Measurements from ENCODE around the gene TRPT1.

Gene TRPT1

GRCh38 chr11:64244107-64244506 is 18.1 kb upstream of the TRPT1 start:
- no peak for DNase-seq

DNA sequence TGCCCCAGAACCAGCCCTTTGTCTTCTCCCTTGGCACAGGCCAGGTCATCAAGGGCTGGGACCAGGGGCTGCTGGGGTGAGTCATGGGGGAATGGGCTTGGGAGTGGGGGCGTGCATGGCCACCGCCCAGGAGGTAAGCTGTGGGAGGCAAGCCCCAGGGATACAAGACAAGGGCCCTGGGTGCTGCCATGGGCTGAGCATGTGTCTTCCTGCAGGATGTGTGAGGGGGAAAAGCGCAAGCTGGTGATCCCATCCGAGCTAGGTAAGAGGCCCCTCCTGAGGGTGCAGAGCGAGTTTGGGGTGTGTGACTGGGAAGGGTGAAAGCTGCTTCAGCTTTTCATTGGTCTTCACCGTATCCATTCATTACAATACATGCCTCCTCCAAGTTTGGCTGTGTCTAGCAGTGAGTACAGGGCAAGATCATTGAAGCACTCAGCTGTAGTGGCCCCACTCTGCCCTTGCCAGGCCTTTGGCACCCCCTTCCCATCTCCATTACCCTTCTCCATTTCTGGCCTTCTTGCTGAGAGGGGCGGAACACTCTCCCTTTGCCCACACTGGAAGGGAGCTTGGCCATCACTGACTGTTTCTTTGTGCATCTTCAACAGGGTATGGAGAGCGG is 17.4 kb upstream of the TRPT1 start:
- DNase-seq, result no peak

GRCh38 chr11:64241491-64242374 is 15.7 kb upstream of the TRPT1 start:
- DNase-seq, result peak; percentile 59

GRCh38 chr11:64241241-64241490 is 15.2 kb upstream of the TRPT1 start:
- peak; percentile 99 for DNase-seq

- peak; percentile 96 for DNase-seq
Observed at GRCh38 chr11:64240435-64241240, 14.7 kb upstream of the TRPT1 start, which contains the start of gene FKBP2. TSS of gene FKBP2 (plus strand) at chr11:64241095. CDS start at chr11:64242388, 1,293 bp downstream.

DNA sequence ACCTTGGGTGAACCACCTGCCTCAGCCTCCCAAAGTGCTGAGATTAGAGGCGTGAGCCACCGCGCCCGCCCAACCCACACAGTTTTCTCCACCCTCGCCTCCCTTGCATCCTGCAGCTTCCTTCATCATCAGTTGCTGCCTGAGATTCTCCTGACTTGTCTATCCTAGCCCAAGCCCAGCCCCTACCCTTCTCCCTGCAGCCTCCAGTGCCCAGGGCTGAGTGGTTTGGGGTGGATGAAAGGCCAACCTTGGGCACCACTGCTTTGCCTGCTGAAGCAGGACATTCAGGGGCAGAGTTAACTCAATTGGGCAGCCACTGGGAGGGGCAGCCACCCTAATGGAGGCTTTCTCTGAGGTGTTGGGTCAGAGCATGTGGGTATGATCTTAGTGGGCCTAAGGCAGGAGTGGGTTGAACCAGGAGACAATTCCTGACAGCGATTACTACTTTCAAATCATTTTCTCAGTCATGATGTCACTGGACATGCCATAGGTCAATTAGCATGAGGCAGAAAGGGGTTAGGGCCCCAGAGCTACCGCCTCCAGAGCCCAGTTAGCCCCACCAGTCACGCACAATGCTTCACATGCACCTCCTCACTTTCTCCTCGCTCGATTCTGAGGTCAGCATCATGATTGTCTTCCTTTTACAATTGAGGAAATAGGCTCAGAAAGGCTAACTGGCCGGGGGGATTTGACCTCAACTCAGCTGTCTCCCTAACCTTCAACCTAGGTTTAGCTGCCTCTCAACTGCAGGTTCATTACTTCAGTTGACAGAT is 13.9 kb upstream of the TRPT1 start:
- no peak for DNase-seq

GRCh38 chr11:64238999-64239398 is 13.0 kb upstream of the TRPT1 start:
- DNase-seq, result no peak

DNA sequence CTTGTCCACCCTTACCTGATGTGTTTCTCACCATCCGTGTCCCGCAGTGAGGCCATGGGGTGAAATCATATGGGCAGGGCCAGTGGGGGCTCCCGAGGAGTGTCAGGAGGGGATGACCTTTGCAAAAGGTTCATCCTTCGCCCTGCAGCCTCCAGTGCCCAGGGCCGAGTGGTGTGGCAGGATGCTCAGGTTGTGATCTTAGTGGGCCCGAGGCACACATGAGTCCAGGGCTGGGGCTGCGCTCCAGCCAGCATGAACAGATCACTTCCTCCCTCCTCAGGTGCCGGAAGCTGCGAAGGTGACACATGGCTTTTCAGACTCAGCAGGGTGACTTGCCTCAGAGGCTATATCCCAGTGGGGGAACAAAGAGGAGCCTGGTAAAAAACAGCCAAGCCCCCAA is 12.1 kb upstream of the TRPT1 start:
- DNase-seq, result no peak

- no peak for DNase-seq
Observed at GRCh38 chr11:64237484-64237951, 11.5 kb upstream of the TRPT1 start.

- no peak for DNase-seq
Observed at GRCh38 chr11:64235437-64236161, 9.6 kb upstream of the TRPT1 start.

DNA sequence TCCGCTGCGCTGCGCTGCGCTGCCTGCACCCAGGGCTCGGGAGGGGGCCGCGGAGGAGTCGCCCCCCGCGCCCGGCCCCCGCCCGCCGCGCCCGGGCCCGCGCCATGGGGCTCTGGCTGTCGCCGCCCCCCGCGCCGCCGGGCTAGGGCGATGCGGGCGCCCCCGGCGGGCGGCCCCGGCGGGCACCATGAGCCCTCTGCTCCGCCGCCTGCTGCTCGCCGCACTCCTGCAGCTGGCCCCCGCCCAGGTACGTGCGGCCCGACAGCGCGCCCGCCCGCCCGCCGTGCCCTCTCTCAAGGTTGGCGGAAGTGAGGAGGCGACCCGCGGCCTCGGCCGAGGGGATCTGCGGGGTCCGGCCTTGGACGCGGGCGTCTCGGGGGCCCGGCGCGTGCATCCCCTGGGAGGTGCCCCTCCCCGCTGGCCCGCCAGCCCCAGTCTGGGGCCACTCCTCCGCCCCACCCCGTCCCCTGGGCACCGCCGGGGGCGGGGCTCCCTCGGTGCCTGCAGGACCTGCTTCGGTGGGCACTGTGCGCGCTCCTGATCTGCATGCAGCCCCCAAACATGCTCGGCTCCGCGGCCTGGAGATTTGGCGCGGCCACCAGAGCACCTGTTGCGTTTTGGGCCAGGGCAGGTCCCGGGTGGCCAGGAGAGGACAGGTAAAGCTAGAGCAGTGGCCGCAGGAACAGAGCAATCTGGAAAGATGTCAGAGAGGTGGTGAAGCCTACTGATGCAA is 8.8 kb upstream of the TRPT1 start:
- DNase-seq, result peak; percentile 21

DNA sequence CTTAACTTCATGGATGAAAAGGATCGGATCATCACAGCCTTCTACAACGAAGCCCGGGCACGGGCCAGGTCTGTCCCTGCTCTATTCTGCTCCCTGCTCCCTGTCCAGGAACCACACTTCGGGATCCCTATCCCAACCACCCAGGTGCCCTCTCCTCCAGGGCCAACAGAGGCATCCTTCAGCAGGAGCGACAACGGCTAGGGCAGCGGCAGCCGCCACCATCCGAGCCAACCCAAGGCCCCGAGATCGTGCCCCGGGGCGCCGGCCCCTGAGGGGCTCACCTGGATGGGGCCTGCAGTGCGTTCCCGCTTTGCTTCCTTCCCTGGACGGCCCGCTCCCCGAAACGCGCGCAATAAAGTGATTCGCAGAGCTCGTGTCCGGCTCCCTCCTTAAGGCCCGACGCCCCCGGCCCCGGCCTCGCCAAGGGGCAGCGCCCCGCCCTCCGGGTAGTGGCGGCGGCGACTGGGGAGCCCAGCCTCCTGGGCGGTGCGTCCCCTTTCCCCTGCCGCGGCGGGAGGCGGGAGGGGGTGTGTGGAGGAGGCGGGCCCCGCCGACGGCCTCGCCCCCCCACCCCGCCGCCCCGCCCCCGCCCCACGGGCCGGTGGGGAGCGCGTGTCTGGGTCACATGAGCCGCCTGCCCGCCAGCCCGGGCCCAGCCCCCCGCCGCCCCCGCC is 8.1 kb upstream of the TRPT1 start, which contains the start of gene VEGFB:
Gene VEGFB (plus strand): TSS at position 672 of the 674 bp plus-strand sequence. CDS start 250 bp downstream, outside the sequence.
- peak; percentile 27 for DNase-seq

GRCh38 chr11:64232967-64233315 is 7.0 kb upstream of the TRPT1 start:
- DNase-seq, result no peak

- DNase-seq, result no peak
Observed at GRCh38 chr11:64232182-64232966, 6.4 kb upstream of the TRPT1 start.

- no peak for DNase-seq
Observed at GRCh38 chr11:64231546-64231945, 5.6 kb upstream of the TRPT1 start.

DNA sequence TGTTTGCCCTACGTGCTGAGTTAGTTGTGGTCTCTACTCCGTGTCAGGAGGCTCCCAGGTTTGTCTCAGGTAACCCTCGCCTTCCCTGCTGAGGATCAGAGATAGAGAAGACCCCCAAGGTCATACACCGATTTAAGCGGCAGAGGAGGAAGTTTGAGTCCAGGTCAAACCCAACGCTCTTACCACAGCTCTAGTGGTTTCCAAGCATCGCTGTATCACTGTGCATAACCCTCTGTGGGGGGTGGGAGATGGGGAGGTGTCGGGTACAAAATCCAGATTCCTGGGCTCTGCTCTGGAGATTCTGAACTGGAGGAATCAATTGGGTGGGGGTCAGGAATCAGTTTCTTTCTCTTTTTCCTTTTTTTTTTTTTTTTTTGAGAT is 5.0 kb upstream of the TRPT1 start:
- no peak for DNase-seq

DNA sequence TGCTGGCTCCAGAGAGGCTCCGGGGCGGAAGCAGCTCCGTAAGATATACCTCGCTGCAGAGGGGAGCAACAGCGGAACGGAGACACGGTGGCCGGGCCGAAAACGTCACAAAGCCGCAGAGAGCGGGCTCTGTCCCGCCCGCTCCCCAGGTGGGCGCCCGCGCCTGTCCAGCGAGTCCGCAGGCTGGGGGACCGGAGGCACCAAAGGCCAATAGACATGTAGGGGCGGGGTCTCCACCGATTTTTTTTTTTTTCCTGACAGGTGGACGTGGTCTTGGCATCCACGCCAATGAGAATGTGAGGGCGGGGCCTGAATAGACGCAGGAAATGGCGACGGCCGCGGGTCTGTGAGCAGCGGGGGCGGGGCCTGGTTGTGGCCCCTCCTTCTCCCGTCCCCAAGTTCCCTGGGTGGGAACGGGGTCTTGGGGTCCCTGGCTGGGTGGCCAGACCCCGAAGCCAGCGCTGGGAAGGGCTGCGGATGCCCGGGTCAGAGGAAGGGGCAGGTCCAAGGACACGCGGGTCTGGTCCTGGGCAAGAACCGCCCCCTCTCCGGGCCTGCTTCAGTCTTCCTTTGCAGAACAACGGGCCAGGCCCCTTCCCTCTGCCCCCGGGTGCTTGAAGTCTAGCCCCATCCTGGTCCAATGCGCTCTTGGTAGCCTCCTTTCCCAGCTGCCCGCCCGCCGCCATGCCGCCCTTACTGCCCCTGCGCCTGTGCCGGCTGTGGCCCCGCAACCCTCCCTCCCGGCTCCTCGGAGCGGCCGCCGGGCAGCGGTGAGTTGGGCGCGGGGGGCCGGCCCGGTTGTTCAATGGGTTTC is 4.4 kb upstream of the TRPT1 start, which contains the start of gene DNAJC4:
Gene DNAJC4 (plus strand): TSS at position 378 of the 814 bp plus-strand sequence. CDS start 307 bp downstream, at position 685.
- DNase-seq, result peak; percentile 80

DNA sequence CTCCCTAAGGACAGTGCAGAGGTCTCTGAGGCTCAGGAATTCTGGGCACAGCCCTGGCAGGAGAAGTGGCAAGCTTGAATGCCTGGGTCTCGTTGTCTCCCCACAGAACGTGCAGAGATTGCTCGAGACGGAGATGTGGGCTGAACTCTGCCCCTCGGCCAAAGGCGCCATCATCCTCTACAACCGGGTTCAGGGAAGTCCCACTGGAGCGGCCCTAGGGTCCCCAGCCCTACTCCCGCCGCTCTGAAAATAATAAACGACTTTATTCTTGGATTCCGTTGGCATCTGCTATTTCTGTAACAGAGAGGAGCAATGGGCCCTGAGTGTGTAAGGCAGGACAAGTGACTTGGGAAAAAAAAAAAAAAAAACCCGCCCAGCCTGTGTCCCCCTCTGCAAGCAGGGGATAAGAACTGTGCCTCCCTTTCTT is 3.8 kb upstream of the TRPT1 start:
- DNase-seq, result no peak
